ENCODE results near the gene HES7. TPM values are rescaled to one million over a fixed set of nuclear protein-coding genes. Genes with fewer than 3 reads are reported as not detected.
"Not testable (repeated sequence)": the region's sequence is repeated elsewhere in the genome, so short reads cannot be mapped to it uniquely, and the experiment has no call there.

Gene HES7
- total RNA-seq, 1 donor from 2014 or later = 1.2 TPM

GRCh38 chr17:8108972-8109660 lies 14.8 kb downstream of the HES7 start:
- DNase-seq (ENCODE audit: low spot score in 2 of 2) (no peak), FAIRE-seq (no peak)

GRCh38 chr17:8106980-8107379 lies 16.9 kb downstream of the HES7 start:
- not testable (repeated sequence) for FAIRE-seq; DNase-seq (ENCODE audit: low spot score in 2 of 2)

- FAIRE-seq = no peak
- no peak for DNase-seq (ENCODE audit: low spot score in 2 of 2)
Observed at GRCh38 chr17:8105957-8106398, 17.9 kb downstream of the HES7 start.

- FAIRE-seq = no peak
Observed at GRCh38 chr17:8104911-8105310, 19.0 kb downstream of the HES7 start.

GRCh38 chr17:8103549-8103948 lies 20.4 kb downstream of the HES7 start:
- DNase-seq (ENCODE audit: low spot score in 2 of 2) (no peak), FAIRE-seq (no peak)

More at GRCh38 chr17:8104911-8105310, 19.0 kb downstream of the HES7 start:
- DNase-seq (ENCODE audit: low spot score in 2 of 2) = no peak

GRCh38 chr17:8101721-8102120 lies 22.2 kb downstream of the HES7 start:
- FAIRE-seq (no peak), DNase-seq (ENCODE audit: low spot score in 2 of 2) (no peak)

- DNase-seq (ENCODE audit: low spot score in 2 of 2) (no peak), FAIRE-seq (no peak)
Observed at GRCh38 chr17:8100763-8101162, 23.1 kb downstream of the HES7 start.

- no peak for DNase-seq (ENCODE audit: low spot score in 2 of 2)
- no peak for FAIRE-seq
Observed at GRCh38 chr17:8100111-8100510, 23.8 kb downstream of the HES7 start.

GRCh38 chr17:8096541-8096940 lies 27.4 kb downstream of the HES7 start:
- no peak for DNase-seq (ENCODE audit: low spot score in 2 of 2)
- no peak for FAIRE-seq

GRCh38 chr17:8095361-8095760 lies 28.5 kb downstream of the HES7 start:
- FAIRE-seq = no peak
- DNase-seq (ENCODE audit: low spot score in 2 of 2) = no peak

- FAIRE-seq (no peak), DNase-seq (ENCODE audit: low spot score in 2 of 2) (no peak)
Observed at GRCh38 chr17:8091033-8091687, 32.7 kb downstream of the HES7 start.

- FAIRE-seq (no peak), DNase-seq (ENCODE audit: low spot score in 2 of 2) (no peak)
Observed at GRCh38 chr17:8089728-8090127, 34.2 kb downstream of the HES7 start.

- FAIRE-seq (no peak), DNase-seq (ENCODE audit: low spot score in 2 of 2) (no peak)
Observed at GRCh38 chr17:8087952-8088230, 36.0 kb downstream of the HES7 start.

GRCh38 chr17:8087075-8087951 lies 36.6 kb downstream of the HES7 start, which contains the start of gene ALOX12B:
Gene ALOX12B (minus strand): TSS chr17:8087716. CDS start chr17:8087442, 274 bp downstream.
- FAIRE-seq (no peak), DNase-seq (ENCODE audit: low spot score in 2 of 2) (no peak)

GRCh38 chr17:8084250-8084649 lies 39.7 kb downstream of the HES7 start:
- DNase-seq (ENCODE audit: low spot score in 2 of 2) (no peak), FAIRE-seq (no peak)

GRCh38 chr17:8082292-8082691 lies 41.6 kb downstream of the HES7 start:
- no peak for DNase-seq (ENCODE audit: low spot score in 2 of 2)
- FAIRE-seq = no peak

GRCh38 chr17:8081876-8082275 lies 42.0 kb downstream of the HES7 start:
- FAIRE-seq = no peak
- DNase-seq (ENCODE audit: low spot score in 2 of 2) = no peak

- FAIRE-seq (no peak), DNase-seq (ENCODE audit: low spot score in 2 of 2) (no peak)
Observed at GRCh38 chr17:8080799-8081219, 43.1 kb downstream of the HES7 start.

- FAIRE-seq (no peak), DNase-seq (ENCODE audit: low spot score in 2 of 2) (no peak)
Observed at GRCh38 chr17:8080208-8080798, 43.6 kb downstream of the HES7 start.

- no peak for FAIRE-seq
- peak; percentile 79 to 92 for DNase-seq (ENCODE audit: low spot score in 2 of 2)
Observed at GRCh38 chr17:8079291-8080207, 44.4 kb downstream of the HES7 start.
